Retinal pigment epithelial cell (primary cell): ENCODE results near the gene ACOXL.

Experiments
- DNase-seq: peaks from one replicate; pipeline ENCODE4 v3.0.0-alpha.2; 2010; ENCODE audit warnings: low read depth
- H3K4me3 ChIP-seq: 2 replicates; pipeline ENCODE4 v1.5.1; 2011; ENCODE audit warnings: mild to moderate bottlenecking, low read length, control low read depth, moderate library complexity
- CTCF ChIP-seq: conservative IDR thresholded peaks from 2 replicates; pipeline ENCODE4 v1.5.1; 2011; ENCODE audit warnings: low read depth, low read length, control low read depth, inconsistent platforms

The ACOXL gene

GRCh38 chr2:111157071-111157661 is 424.8 kb downstream of the ACOXL start:
- DNase-seq, result no peak
- H3K4me3 ChIP-seq, result no peak overlapping the region
- no peak for TF ChIP-seq CTCF

GRCh38 chr2:111157798-111158197 is 425.4 kb downstream of the ACOXL start:
- H3K4me3 ChIP-seq, result no peak overlapping the region
- no peak for DNase-seq
- TF ChIP-seq CTCF, result no peak

- no peak for DNase-seq
- H3K4me3 ChIP-seq, result no peak overlapping the region
- no peak for TF ChIP-seq CTCF
Measured at GRCh38 chr2:111159641-111160040, 427.3 kb downstream of the ACOXL start.

GRCh38 chr2:111160758-111161157 is 428.4 kb downstream of the ACOXL start:
- no peak overlapping the region for H3K4me3 ChIP-seq
- no peak for TF ChIP-seq CTCF
- DNase-seq, result no peak

GRCh38 chr2:111161971-111162370 is 429.6 kb downstream of the ACOXL start:
- no peak overlapping the region for H3K4me3 ChIP-seq
- DNase-seq, result no peak
- TF ChIP-seq CTCF, result no peak

GRCh38 chr2:111162718-111163331 is 430.5 kb downstream of the ACOXL start:
- no peak overlapping the region for H3K4me3 ChIP-seq
- DNase-seq, result no peak
- TF ChIP-seq CTCF, result no peak

GRCh38 chr2:111164078-111164477 is 431.7 kb downstream of the ACOXL start:
- H3K4me3 ChIP-seq, result no peak overlapping the region
- no peak for DNase-seq
- TF ChIP-seq CTCF, result no peak
